Prostate gland (tissue), 2 donors: ENCODE measurements around the gene BCL7A.

Experiments used
- CTCF ChIP-seq, 4 experiments: fragments of 200-600 bp in 2 of 4; fragments of 450-650 bp in 2 of 4; sonication (generic) in 2 of 4; IDR thresholded peaks; 1 replicate in 3 of 4; 2 replicates in 1 of 4; pipeline ENCODE4 v1.5.1; 2016 to 2019; ENCODE audit warnings: antibody characterized with exemption in 4 of 4, mild to moderate bottlenecking in 2 of 4, moderate library complexity in 2 of 4
- POLR2A ChIP-seq: fragments of 450-650 bp; IDR thresholded peaks from one replicate; pipeline ENCODE4 v1.6.1; 2016; ENCODE audit warnings: antibody characterized with exemption, mild to moderate bottlenecking

- no peak for TF ChIP-seq CTCF (IDR thresholded peaks at IDR 0.05)
- TF ChIP-seq POLR2A = no peak
These were observed 28.1 kb downstream of the BCL7A start for GRCh38 chr12:122049827-122050226.
